GM13976 (cell line): ENCODE measurements around the gene GAS1.

ENCODE experiments used
- DNase-seq: peaks from one replicate; pipeline ENCODE4 v3.0.0; 2012; ENCODE audit warnings: low spot score
- CTCF ChIP-seq: IDR thresholded peaks from 2 replicates; pipeline ENCODE4 v1.5.1; 2012; ENCODE audit warnings: borderline replicate concordance, mild to moderate bottlenecking; ENCODE audit not compliant: insufficient read depth; ENCODE audit errors: extremely low read depth, missing control alignments, control extremely low read depth
- in situ Hi-C: fragments of 300-500 bp; cut with MboI; formaldehyde crosslinking; loops from one replicate; pipeline ENCODE4 v1.12.0; 2022; ENCODE audit warnings: low sequenced_read_pairs, mixed read lengths, inconsistent platforms; ENCODE audit not compliant: unreplicated experiment

Gene GAS1

GRCh38 chr9:86939891-86940290, 7.4 kb downstream of the GAS1 start:
- no peak for TF ChIP-seq CTCF
- DNase-seq, result no peak
- in situ Hi-C loops, result no loop called here

- TF ChIP-seq CTCF, result no peak
- no peak for DNase-seq
- in situ Hi-C loops, result no loop called here
These were observed 8.0 kb downstream of the GAS1 start for GRCh38 chr9:86939321-86939720.

- TF ChIP-seq CTCF, result no peak
- in situ Hi-C loops, result no loop called here
- DNase-seq, result no peak
These were observed 8.5 kb downstream of the GAS1 start for GRCh38 chr9:86938780-86939179.

- TF ChIP-seq CTCF, result no peak
- in situ Hi-C loops, result no loop called here
- DNase-seq, result no peak
These were observed 21.2 kb downstream of the GAS1 start for GRCh38 chr9:86926145-86926544.

- in situ Hi-C loops, result no loop called here
- no peak for DNase-seq
- TF ChIP-seq CTCF, result no peak
These were observed 21.6 kb downstream of the GAS1 start for GRCh38 chr9:86925686-86926085.

GRCh38 chr9:86924206-86924605, 23.1 kb downstream of the GAS1 start:
- no peak for TF ChIP-seq CTCF

More at GRCh38 chr9:86924206-86924605, 23.1 kb downstream of the GAS1 start:
- in situ Hi-C loops, result no loop called here
- no peak for DNase-seq
